H1 (cell line): ENCODE results near the gene WDR93. TPM values are rescaled to one million over a fixed set of nuclear protein-coding genes. Genes with fewer than 3 reads are reported as not detected.
A peak's percentile ranks its signal among the peaks of the same experiment; 100 is the strongest.

Experiments
- CTCF ChIA-PET: fragments of 300-600 bp; sonication (Branson Sonifier 250); formaldehyde crosslinking; loops from one replicate; lab custom pipeline; 2021; ENCODE audit not compliant: partially characterized antibody; lab: Charles Lee
- POLR2A ChIA-PET: fragments of 300-600 bp; sonication (Branson Sonifier 250); formaldehyde crosslinking; loops from one replicate; lab custom pipeline; 2021; ENCODE audit warnings: inconsistent platforms; ENCODE audit not compliant: partially characterized antibody; lab: Charles Lee
- DNase-seq, 2 experiments: peaks; one replicate each; pipeline versions ENCODE4 v3.0.0 to v3.0.0-alpha.2; 2010 to 2022; ENCODE audit warnings: low spot score in 2 of 2, low read depth in 1 of 2, mixed read lengths in 1 of 2
- FAIRE-seq: peaks from 2 replicates; lab custom pipeline; 2011; peaks lifted over from hg19 to GRCh38; lab: Jason Lieb, UNC
- H2AFZ ChIP-seq: 2 replicates; pipeline ENCODE4 v1.8.1; 2012; ENCODE audit warnings: low read length, inconsistent platforms
- H2AK5ac ChIP-seq: 2 replicates; pipeline ENCODE4 v1.6.1; 2013; ENCODE audit warnings: low read depth, low read length
- H2BK120ac ChIP-seq: replicated peaks from 2 replicates; pipeline ENCODE3; 2013; ENCODE audit warnings: low read depth, low read length, inconsistent platforms
- H2BK12ac ChIP-seq: 2 replicates; pipeline ENCODE4 v1.6.1; 2013; ENCODE audit warnings: low read depth, low read length
- H2BK15ac ChIP-seq: 2 replicates; pipeline ENCODE4 v1.6.1; 2013; ENCODE audit warnings: low read length
- H2BK20ac ChIP-seq: 2 replicates; pipeline ENCODE4 v1.6.1; 2013; ENCODE audit warnings: low read length
- H2BK5ac ChIP-seq: 2 replicates; pipeline ENCODE4 v1.6.1; 2013; ENCODE audit warnings: low read depth, low read length
- H3K14ac ChIP-seq: 2 replicates; pipeline ENCODE4 v1.6.1; 2013; ENCODE audit warnings: inconsistent platforms; ENCODE audit not compliant: insufficient read length
- H3K18ac ChIP-seq: 2 replicates; pipeline ENCODE4 v1.6.1; 2013; ENCODE audit warnings: low read length; ENCODE audit errors: extremely low read depth
- H3K23ac ChIP-seq: 2 replicates; pipeline ENCODE4 v1.6.1; 2013; ENCODE audit warnings: inconsistent platforms; ENCODE audit not compliant: insufficient read length
- H3K23me2 ChIP-seq: 2 replicates; pipeline ENCODE4 v1.6.1; 2013; ENCODE audit warnings: low read depth, low read length
- H3K27ac ChIP-seq: 2 replicates; pipeline ENCODE4 v1.6.1; 2011; ENCODE audit warnings: low read depth, low read length, inconsistent platforms
- H3K27me3 ChIP-seq, 4 experiments: replicated peaks in 1 of 4; 1 replicate in 1 of 4; 2 replicates in 3 of 4; pipeline versions ENCODE4 v1.6.1 to v1.8.1; 2011 to 2013; ENCODE audit warnings: low read length in 3 of 4, mild to moderate bottlenecking in 3 of 4, inconsistent platforms in 2 of 4, mixed read lengths in 2 of 4, moderate library complexity in 1 of 4; ENCODE audit not compliant: control insufficient read depth in 3 of 4, insufficient read depth in 3 of 4; ENCODE audit errors: extremely low read depth in 1 of 4
- H3K36me3 ChIP-seq, 4 experiments: 2 replicates each; pipeline versions ENCODE4 v1.6.1 to v1.8.1; 2011 to 2013; ENCODE audit warnings: mild to moderate bottlenecking in 4 of 4, low read length in 3 of 4, moderate library complexity in 2 of 4, control low read depth in 1 of 4, inconsistent platforms in 1 of 4; ENCODE audit not compliant: insufficient read depth in 4 of 4, control insufficient read depth in 2 of 4
- H3K4ac ChIP-seq: replicated peaks from 2 replicates; pipeline ENCODE3; 2013; ENCODE audit warnings: low read length, low read depth, mixed read lengths, inconsistent platforms; ENCODE audit not compliant: insufficient read length
- H3K4me1 ChIP-seq, 4 experiments: replicated peaks in 1 of 4; 1 replicate in 1 of 4; 2 replicates in 3 of 4; pipeline versions ENCODE4 v1.6.1 to v1.8.1; 2011 to 2013; ENCODE audit warnings: low read length in 3 of 4, inconsistent platforms in 2 of 4, mixed read lengths in 1 of 4; ENCODE audit not compliant: insufficient read depth in 4 of 4, control insufficient read depth in 3 of 4
- H3K4me2 ChIP-seq, 2 experiments: 2 replicates each; pipeline versions ENCODE4 v1.6.1 to v1.8.1; 2011 to 2013; ENCODE audit warnings: low read depth in 2 of 2, low read length in 2 of 2, control low read depth in 1 of 2, inconsistent platforms in 1 of 2, mild to moderate bottlenecking in 1 of 2; ENCODE audit not compliant: insufficient read depth in 1 of 2
- H3K4me3 ChIP-seq, 4 experiments: fragments of 200-600, 300-600 bp in 1 of 4; sonication (generic), shearing (Covaris generic), sonication (Bioruptor Twin) in 1 of 4; 2 replicates each; pipeline versions ENCODE4 v1.5.1 to v1.8.1; 2011 to 2016; ENCODE audit warnings: low read length in 4 of 4, low read depth in 3 of 4, control low read depth in 2 of 4, inconsistent platforms in 2 of 4, mild to moderate bottlenecking in 2 of 4, mixed read lengths in 1 of 4, moderate library complexity in 1 of 4; ENCODE audit not compliant: insufficient read depth in 2 of 4; ENCODE audit errors: extremely low read depth in 1 of 4
- H3K56ac ChIP-seq: replicated peaks from 2 replicates; pipeline ENCODE3; 2013; ENCODE audit warnings: low read depth, mild to moderate bottlenecking, mixed read lengths, low read length, inconsistent platforms; ENCODE audit not compliant: insufficient read length
- H3K79me1 ChIP-seq: 2 replicates; pipeline ENCODE4 v1.6.1; 2013; ENCODE audit warnings: low read depth, low read length, control low read depth
- H3K79me2 ChIP-seq, 2 experiments: 2 replicates each; pipeline versions ENCODE4 v1.6.1 to v1.8.1; 2012 to 2013; ENCODE audit warnings: low read length in 2 of 2, mild to moderate bottlenecking in 2 of 2, inconsistent platforms in 1 of 2; ENCODE audit not compliant: insufficient read depth in 2 of 2, control insufficient read depth in 1 of 2
- H3K9ac ChIP-seq, 4 experiments: replicated peaks in 1 of 4; 1 replicate in 1 of 4; 2 replicates in 3 of 4; pipeline versions ENCODE4 v1.6.1 to v1.8.1; 2011 to 2013; ENCODE audit warnings: low read depth in 3 of 4, low read length in 3 of 4, control low read depth in 2 of 4, mild to moderate bottlenecking in 2 of 4, moderate library complexity in 2 of 4, inconsistent platforms in 1 of 4; ENCODE audit errors: extremely low read depth in 1 of 4
- H3K9me3 ChIP-seq, 2 experiments: 2 replicates each; pipeline versions ENCODE4 v1.6.1 to v1.8.1; 2012 to 2013; ENCODE audit warnings: mild to moderate bottlenecking in 2 of 2, moderate library complexity in 2 of 2, control low read depth in 1 of 2, inconsistent platforms in 1 of 2, low read depth in 1 of 2, low read length in 1 of 2, mixed read lengths in 1 of 2; ENCODE audit not compliant: insufficient read depth in 2 of 2
- H4K20me1 ChIP-seq, 2 experiments: replicated peaks in 1 of 2; 2 replicates each; pipeline versions ENCODE3 to v1.8.1; 2011 to 2013; ENCODE audit warnings: inconsistent platforms in 2 of 2, low read length in 2 of 2, mild to moderate bottlenecking in 1 of 2; ENCODE audit not compliant: insufficient read depth in 2 of 2, control insufficient read depth in 1 of 2
- H4K5ac ChIP-seq: 2 replicates; pipeline ENCODE4 v1.6.1; 2013; ENCODE audit warnings: low read length, low read depth, mixed read lengths, inconsistent platforms; ENCODE audit not compliant: insufficient read length
- H4K8ac ChIP-seq: 2 replicates; pipeline ENCODE4 v1.8.0; 2013; ENCODE audit warnings: mild to moderate bottlenecking, moderate library complexity, low read length, inconsistent platforms; ENCODE audit not compliant: insufficient read depth; ENCODE audit errors: extremely low read depth
- H4K91ac ChIP-seq: replicated peaks from 2 replicates; pipeline ENCODE3; 2013; ENCODE audit warnings: low read length, mixed read lengths, inconsistent platforms; ENCODE audit not compliant: insufficient read length
- ATF2 ChIP-seq: IDR thresholded peaks from 2 replicates; pipeline ENCODE4 v1.6.1; 2012; ENCODE audit warnings: low read length, inconsistent platforms
- BACH1 ChIP-seq: IDR thresholded peaks from 2 replicates; pipeline ENCODE4 v1.6.1; 2012; ENCODE audit warnings: low read length, improper control_type of control experiment
- GABPA ChIP-seq: IDR thresholded peaks from 2 replicates; pipeline ENCODE4 v1.6.1; 2011; ENCODE audit warnings: mild to moderate bottlenecking, low read length, moderate library complexity, borderline replicate concordance; ENCODE audit not compliant: insufficient read depth
- GTF2F1 ChIP-seq: IDR thresholded peaks from 2 replicates; pipeline ENCODE4 v1.6.1; 2012; ENCODE audit warnings: low read depth, low read length, improper control_type of control experiment, borderline replicate concordance
- HDAC2 ChIP-seq, 2 experiments: fragments of 300-600 bp in 1 of 2; sonication (generic) in 1 of 2; IDR thresholded peaks; 2 replicates each; pipeline ENCODE4 v1.6.1; 2011 to 2012; ENCODE audit warnings: low read depth in 2 of 2, low read length in 2 of 2, mild to moderate bottlenecking in 2 of 2, moderate library complexity in 2 of 2, borderline replicate concordance in 1 of 2, inconsistent platforms in 1 of 2
- NRF1 ChIP-seq: IDR thresholded peaks from 2 replicates; pipeline ENCODE4 v1.6.1; 2011; ENCODE audit warnings: mild to moderate bottlenecking, low read depth, low read length, improper control_type of control experiment
- RNF2 ChIP-seq: fragments of 200-900, 300-1000 bp; sonication (generic); IDR thresholded peaks from 2 replicates; pipeline ENCODE4 v1.7.1; 2016; ENCODE audit warnings: borderline replicate concordance, low read depth, mild to moderate bottlenecking, antibody characterized with exemption, low read length; ENCODE audit not compliant: poor library complexity, severe bottlenecking; ENCODE audit errors: missing control alignments
- SUZ12 ChIP-seq: fragments of 200-600 bp; sonication (generic); IDR thresholded peaks from 2 replicates; pipeline ENCODE4 v1.6.1; 2012; ENCODE audit warnings: mild to moderate bottlenecking, inconsistent platforms, low read length, moderate library complexity, mixed read lengths
- TBP ChIP-seq: IDR thresholded peaks from 2 replicates; pipeline ENCODE4 v1.6.1; 2011; ENCODE audit warnings: low read depth, low read length, improper control_type of control experiment
- WGBS, 2 experiments: shearing (Covaris generic) in 1 of 2; methylation state at CpG; one replicate each; pipeline versions ENCODE4 v1.1.6 to v1.1.7; 2013 to 2015; ENCODE audit warnings: low lambda C conversion rate in 2 of 2, mixed read lengths in 2 of 2, inconsistent platforms in 1 of 2, low coverage in 1 of 2, missing lambda C conversion rate in 1 of 2; ENCODE audit not compliant: insufficient replicate concordance in 2 of 2, insufficient coverage in 1 of 2, insufficient read length in 1 of 2; ENCODE audit errors: extremely low coverage in 1 of 2, missing lambda C conversion rate in 1 of 2; 5-methylcytosine and 5-hydroxymethylcytosine counted together
- polyA plus RNA-seq, 7 experiments: library from polyadenylated mRNA; depleted of rRNA in 3 of 7; stranded (reverse) in 5 of 7; unstranded in 2 of 7; fragments of >200 nt in 5 of 7; fragments of 200-250 nt in 2 of 7; gene quantifications; 1 replicate in 5 of 7; 2 replicates in 1 of 7; 4 replicates in 1 of 7; pipeline versions ENCODE4 v1.2.1 to v1.2.3, GENCODE V29; 2011 to 2013; ENCODE audit warnings: missing spikeins in 2 of 7, mixed read lengths in 2 of 7
- total RNA-seq: library from RNA; stranded (reverse); fragmentation: NEBNext Ultra II Directional; extraction: Animal tissue kit (Norgen Biotek cat#: 25700); gene quantifications from 2 replicates; pipeline ENCODE4 v1.2.1, GENCODE V29; 2021

Gene WDR93
- total and polyA plus RNA-seq, 2 of the 8 experiments (the other 6 are each of a cell fraction or from before 2014, with no cell fraction given): 0.03 TPM; not detected in 1

GRCh38 chr15:89767411-89767915 lies 76.9 kb downstream of the WDR93 start:
- DNase-seq: no peak
- no peak overlapping the region for H2BK20ac ChIP-seq

More at GRCh38 chr15:89767411-89767915, 76.9 kb downstream of the WDR93 start:
- no peaks in the 10 kb centered on the region for H3K79me1 ChIP-seq
- no peaks in the 10 kb centered on the region for H3K27me3 ChIP-seq
- no peaks in the 10 kb centered on the region for H4K20me1 ChIP-seq
- H3K4ac ChIP-seq: no peak overlapping the region
- no peak overlapping the region for H3K4me2 ChIP-seq
- no peak overlapping the region for H3K14ac ChIP-seq
- H4K5ac ChIP-seq: no peak overlapping the region
- H2AK5ac ChIP-seq: no peak overlapping the region; the same call in 1 of the 2 replicates
- H3K56ac ChIP-seq: no peak overlapping the region
- no peaks in the 10 kb centered on the region; a peak in 1 of 7 replicates for H3K4me1 ChIP-seq
- H2AFZ ChIP-seq: no peak overlapping the region
- H3K9ac ChIP-seq: no peak overlapping the region
- CTCF ChIA-PET: interaction anchor here (1.0 to 10.6 kb wide), 7 partner anchors 10 to 108 kb away, joined by 3 to 153 read pairs (median 3); no protein-coding TSS in a partner anchor
- 0 out of 2 replicates have a peak overlapping the region, but pooled peaks have one; percentile 44 for H2BK5ac ChIP-seq
- no peak for TF ChIP-seq HDAC2 (IDR thresholded peaks at IDR 0.05; ENCODE audit: borderline replicate concordance in 1 of 2, low read depth in 2 of 2, low read length in 2 of 2)
- no peak for TF ChIP-seq RNF2
- no peak for TF ChIP-seq NRF1
- no peak for TF ChIP-seq BACH1
- TF ChIP-seq GTF2F1: no peak
- no peak for TF ChIP-seq TBP
- TF ChIP-seq GABPA: no peak
- TF ChIP-seq ATF2: no peak
- TF ChIP-seq SUZ12: no peak
- TF ChIP-seq, all 59 proteins: peak for 0
- Histone ChIP-seq H3K9me3 (no peaks in the 10 kb centered on the region), H3K27ac (no peak overlapping the region), H2BK15ac (no peak overlapping the region), H3K18ac (no peak overlapping the region; the same call in 1 of the 2 replicates), H3K4me3 (no peak overlapping the region), H4K8ac (no peak overlapping the region; the same call in 1 of the 2 replicates), H2BK120ac (no peak overlapping the region), H3K23me2 (no peaks in the 10 kb centered on the region), H3K36me3 (no peaks in the 10 kb centered on the region), H4K91ac (no peak overlapping the region), H3K23ac (no peak overlapping the region), H3K79me2 (no peaks in the 10 kb centered on the region), H2BK12ac (no peak overlapping the region)
- FAIRE-seq: no peak
- POLR2A ChIA-PET: no interaction called here
- WGBS, 2 experiments: 72% methylated on average over 6 of the region's 8 CpGs; no CpG with 5 or more reads in 1 of the 2 experiments
